ENCODE results near the gene AFG1L. TPM values are rescaled to one million over a fixed set of nuclear protein-coding genes. Genes with fewer than 3 reads are reported as not detected.

The AFG1L gene
- total and polyA plus RNA-seq, 2 donors (not counting 1 experiment from before 2014, with no cell fraction given), result 1.7 to 5.4 TPM

DNA sequence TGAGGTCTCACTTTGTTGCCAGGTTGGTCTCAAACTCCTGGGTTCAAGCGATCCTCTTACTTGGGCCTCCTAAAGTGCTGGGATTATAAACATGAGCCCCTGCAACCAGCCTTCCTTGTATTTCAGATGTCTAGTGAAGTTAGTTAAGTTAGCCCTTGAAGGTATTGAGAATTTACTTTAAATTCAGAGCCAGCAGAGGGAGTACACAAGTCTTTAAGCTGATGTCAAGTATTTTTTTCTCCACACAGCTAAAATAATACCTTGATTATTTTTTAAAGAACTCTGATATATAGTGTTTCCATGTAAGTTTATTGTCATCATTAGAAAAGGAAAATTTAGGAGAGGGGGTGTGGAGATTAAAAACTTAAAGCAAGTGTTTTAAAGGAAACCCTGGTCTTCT is 275.7 kb downstream of the AFG1L start:
- Histone ChIP-seq H3K9me3 (ENCODE audit: control insufficient read depth, insufficient read depth, low read depth, low read length) (no peaks in the 10 kb centered on the region), H3K9ac (ENCODE audit: insufficient read depth, low read length) (no peak overlapping the region), H3K79me2 (ENCODE audit: control insufficient read depth, insufficient read depth, low read length) (peaks cover 87% of the 10 kb centered on the region), H4K20me1 (ENCODE audit: control insufficient read depth, extremely low read depth, insufficient read depth, low read length) (peaks cover 7% of the 10 kb centered on the region), H3K36me3 (ENCODE audit: control insufficient read depth, insufficient read depth, low read length) (peaks cover 9% of the 10 kb centered on the region), H3K4me1 (ENCODE audit: control insufficient read depth, extremely low read depth, insufficient read depth, low read length) (peaks cover 14% of the 10 kb centered on the region), H2AFZ (ENCODE audit: low read length) (no peak overlapping the region), H3K4me2 (ENCODE audit: extremely low read depth, insufficient read depth, low read length) (no peak overlapping the region), H3K27me3 (ENCODE audit: control insufficient read depth, insufficient read depth, low read length) (no peaks in the 10 kb centered on the region), H3K27ac (ENCODE audit: insufficient read depth, low read length) (no peak overlapping the region), H3K4me3 (replicated peaks in 1 of 4; ENCODE audit: control extremely low read depth in 1 of 4, insufficient read depth in 1 of 4, low read depth in 3 of 4, low read length in 4 of 4) (no peak overlapping the region)
- no peak for TF ChIP-seq CTCF (conservative IDR thresholded peaks at IDR 0.05 in 1 of 2, IDR thresholded peaks at IDR 0.05 in 1 of 2; ENCODE audit: low read depth in 1 of 2, low read length in 2 of 2)
- no peak for TF ChIP-seq EZH2 (IDR thresholded peaks at IDR 0.05; ENCODE audit: low read length, missing control alignments)
- peak in 1 of 2 donors; percentile 44 for DNase-seq (ENCODE audit: low read depth in 2 of 2)

DNA sequence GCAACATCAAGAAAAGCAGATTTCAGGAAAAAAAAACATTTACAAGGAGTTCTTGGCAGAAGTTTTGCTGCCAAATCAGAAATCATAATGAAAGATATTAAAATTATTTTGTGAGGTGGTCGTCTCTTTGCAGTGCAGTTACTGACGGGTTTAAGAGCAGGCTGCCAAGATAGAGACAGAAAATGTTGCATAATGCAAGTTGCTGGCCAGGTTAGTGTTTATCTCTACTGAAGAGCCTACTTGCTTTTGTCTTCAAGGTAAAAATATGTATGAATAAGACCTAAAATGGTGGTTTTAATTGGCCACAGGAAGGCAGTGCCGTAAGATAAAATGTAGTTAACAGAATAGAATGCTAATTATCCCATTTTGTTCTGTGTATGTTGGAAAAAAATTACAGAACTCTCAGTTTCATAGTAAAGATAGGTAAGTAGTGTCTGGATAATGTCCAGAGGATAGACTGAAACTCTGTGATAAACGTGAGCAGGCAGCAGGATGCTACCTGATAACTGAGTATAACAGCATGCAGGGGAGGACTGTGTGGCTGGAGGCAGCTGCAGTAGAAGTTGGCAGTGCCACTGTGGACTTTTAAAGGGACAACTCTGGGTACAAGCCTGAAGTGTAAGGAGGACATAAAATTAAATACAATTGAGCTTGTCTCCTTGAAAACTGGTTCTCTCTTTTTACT is 279.7 kb downstream of the AFG1L start:
- peaks cover 88% of the 10 kb centered on the region for H3K79me2 ChIP-seq (ENCODE audit: control insufficient read depth, insufficient read depth, low read length)
- H3K27ac ChIP-seq (ENCODE audit: insufficient read depth, low read length), result no peak overlapping the region
- no peak overlapping the region for H3K4me3 ChIP-seq (replicated peaks in 1 of 4; ENCODE audit: control extremely low read depth in 1 of 4, insufficient read depth in 1 of 4, low read depth in 3 of 4, low read length in 4 of 4)
- H3K4me1 ChIP-seq (ENCODE audit: control insufficient read depth, extremely low read depth, insufficient read depth, low read length), result peaks cover 12% of the 10 kb centered on the region
- no peak overlapping the region for H2AFZ ChIP-seq (ENCODE audit: low read length)
- no peak overlapping the region for H3K4me2 ChIP-seq (ENCODE audit: extremely low read depth, insufficient read depth, low read length)
- no peak for DNase-seq (ENCODE audit: low read depth in 2 of 2)
- TF ChIP-seq EZH2 (IDR thresholded peaks at IDR 0.05; ENCODE audit: low read length, missing control alignments) (no peak), CTCF (conservative IDR thresholded peaks at IDR 0.05 in 1 of 2, IDR thresholded peaks at IDR 0.05 in 1 of 2; ENCODE audit: low read depth in 1 of 2, low read length in 2 of 2) (no peak)
- no peaks in the 10 kb centered on the region for H3K9me3 ChIP-seq (ENCODE audit: control insufficient read depth, insufficient read depth, low read depth, low read length)
- peaks cover 1% of the 10 kb centered on the region for H3K36me3 ChIP-seq (ENCODE audit: control insufficient read depth, insufficient read depth, low read length)
- no peak overlapping the region for H3K9ac ChIP-seq (ENCODE audit: insufficient read depth, low read length)
- no peaks in the 10 kb centered on the region for H3K27me3 ChIP-seq (ENCODE audit: control insufficient read depth, insufficient read depth, low read length)
- peaks cover 2% of the 10 kb centered on the region for H4K20me1 ChIP-seq (ENCODE audit: control insufficient read depth, extremely low read depth, insufficient read depth, low read length)

Other genes starting within 250 kb of the AFG1L start
- gene OSTM1, start 220.3 kb upstream of the AFG1L start, total RNA-seq, result 31.3 and 31.9 TPM in 2 replicates
- gene OSTM1, start 220.3 kb upstream of the AFG1L start, polyA plus RNA-seq, result 23.8 and 37.0 TPM in 2 replicates
- not detected in 2 replicates for gene NR2E1, start 129.0 kb upstream of the AFG1L start, total RNA-seq
- gene NR2E1, start 129.0 kb upstream of the AFG1L start, polyA plus RNA-seq, result not detected in 2 replicates
- gene SNX3, start 34.0 kb upstream of the AFG1L start, total RNA-seq, result 182 and 209 TPM in 2 replicates
- gene SNX3, start 34.0 kb upstream of the AFG1L start, polyA plus RNA-seq, result 355 and 428 TPM in 2 replicates